Omental fat pad (tissue), 4 donors: ENCODE measurements around the gene SSBP3. TPM values are rescaled to one million over a fixed set of nuclear protein-coding genes. Genes with fewer than 3 reads are reported as not detected.

ENCODE experiments used
- ATAC-seq: fragments of 150-250 bp; one replicate; pipeline ENCODE4 v1.9.1; 2016; ENCODE audit warnings: mild to moderate bottlenecking, moderate library complexity; ENCODE audit not compliant: low FRiP score
- DNase-seq: peaks from one replicate; pipeline ENCODE4 v3.0.0-alpha.2; 2019; ENCODE audit warnings: low spot score
- CTCF ChIP-seq, 3 donors: fragments of 450-650 bp; IDR thresholded peaks; one replicate each; pipeline ENCODE4 v1.5.1; 2016 to 2017; ENCODE audit warnings: antibody characterized with exemption in 3 of 3, mild to moderate bottlenecking in 3 of 3, moderate library complexity in 2 of 3
- total RNA-seq, 4 donors: library from RNA; depleted of rRNA; stranded (reverse); fragments of >200 nt; gene quantifications; one replicate each; pipeline ENCODE4 v1.1.0, GENCODE V29; 2016

SSBP3 gene
- total RNA-seq, 4 donors from 2014 or later, result 21.0 to 32.6 (median 22.9) TPM

- ATAC-seq, result no peak
- TF ChIP-seq CTCF (IDR thresholded peaks at IDR 0.05), result no peak
- no peak for DNase-seq
These were observed 1.9 kb downstream of the SSBP3 start for GRCh38 chr1:54404263-54404662.

- DNase-seq (no peak), ATAC-seq (no peak)
- TF ChIP-seq CTCF (IDR thresholded peaks at IDR 0.05), result no peak
These were observed 2.4 kb downstream of the SSBP3 start for GRCh38 chr1:54403808-54404261.

- DNase-seq (no peak), ATAC-seq (no peak)
- no peak for TF ChIP-seq CTCF (IDR thresholded peaks at IDR 0.05)
These were observed 2.8 kb downstream of the SSBP3 start for GRCh38 chr1:54403405-54403804.

- DNase-seq, result no peak
- ATAC-seq, result no peak
- TF ChIP-seq CTCF (IDR thresholded peaks at IDR 0.05), result no peak
These were observed 3.3 kb downstream of the SSBP3 start for GRCh38 chr1:54402896-54403295.

GRCh38 chr1:54401799-54402198 is 4.4 kb downstream of the SSBP3 start:
- no peak for TF ChIP-seq CTCF (IDR thresholded peaks at IDR 0.05)
- ATAC-seq (no peak), DNase-seq (no peak)

GRCh38 chr1:54400329-54400728 is 5.9 kb downstream of the SSBP3 start:
- no peak for TF ChIP-seq CTCF (IDR thresholded peaks at IDR 0.05)
- DNase-seq (no peak), ATAC-seq (no peak)

- no peak for ATAC-seq
- no peak for TF ChIP-seq CTCF (IDR thresholded peaks at IDR 0.05)
- DNase-seq, result no peak
These were observed 6.4 kb downstream of the SSBP3 start for GRCh38 chr1:54399765-54400164.
